NCI-H2081 treated with DMSO at 0.1 percent for 48 hours (cell line): ENCODE measurements around the gene EQTN.
"Not testable (repeated sequence)": the region's sequence is repeated elsewhere in the genome, so short reads cannot be mapped to it uniquely, and the experiment has no call there.

ENCODE experiments used
- DNase-seq: peaks from one replicate; lab custom pipeline; 2025; lab: John Stamatoyannopoulos, UW

EQTN gene

DNA sequence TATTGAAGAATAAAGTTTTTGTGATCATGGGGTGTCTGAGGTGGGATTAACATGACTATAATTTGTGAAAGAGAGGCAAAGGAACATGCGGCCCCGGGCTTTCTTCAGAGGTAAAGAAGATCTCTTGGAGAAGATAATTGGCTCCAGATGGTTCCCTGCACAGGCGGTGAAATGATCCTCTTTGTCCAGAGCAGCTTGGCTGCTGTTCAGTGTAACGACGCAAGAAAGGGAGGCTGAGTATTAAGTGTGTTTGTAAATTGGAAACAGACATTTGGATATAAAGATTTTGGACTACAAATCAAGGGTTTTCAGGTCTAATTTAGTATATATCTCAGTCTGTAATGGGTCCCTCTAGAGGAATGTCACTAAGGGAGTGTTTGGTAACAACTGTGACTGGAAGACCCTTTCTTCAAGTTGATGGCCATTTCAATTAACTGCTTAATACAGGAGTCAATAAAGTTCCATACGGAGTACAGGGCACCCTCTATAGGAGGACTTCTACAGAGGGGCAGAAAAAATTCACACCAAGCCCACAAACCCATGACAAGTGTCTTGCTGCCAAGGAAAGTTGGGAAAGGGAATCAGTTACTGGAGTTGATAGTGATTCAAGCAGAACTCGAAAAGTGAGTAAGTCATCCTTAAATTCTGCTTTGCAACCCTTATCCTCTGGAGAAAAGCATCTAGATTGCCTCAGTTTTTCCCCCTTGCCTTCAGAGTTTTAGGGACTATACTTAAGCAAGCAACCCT lies 4.1 kb downstream of the EQTN start:
- no peak for DNase-seq

DNA sequence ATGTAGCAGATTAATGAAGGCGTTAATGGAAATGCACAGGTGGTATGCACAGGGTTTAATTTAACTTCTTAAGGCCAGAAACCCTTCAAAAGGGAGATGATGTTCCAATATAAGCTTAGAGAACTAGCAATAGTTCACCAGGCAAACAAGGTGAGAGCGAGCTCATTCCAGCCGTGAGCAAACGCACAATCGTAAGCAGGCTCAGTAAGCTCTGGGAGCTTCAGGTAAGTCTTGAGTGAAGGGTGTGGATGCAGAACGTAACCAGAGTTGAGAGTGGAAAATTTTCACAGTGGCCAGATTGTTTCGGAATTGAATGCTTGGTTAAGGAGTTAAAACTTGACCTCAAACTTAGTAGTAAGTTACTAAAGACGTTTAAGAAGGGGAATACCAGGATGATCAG lies 5.7 kb downstream of the EQTN start:
- no peak for DNase-seq

DNA sequence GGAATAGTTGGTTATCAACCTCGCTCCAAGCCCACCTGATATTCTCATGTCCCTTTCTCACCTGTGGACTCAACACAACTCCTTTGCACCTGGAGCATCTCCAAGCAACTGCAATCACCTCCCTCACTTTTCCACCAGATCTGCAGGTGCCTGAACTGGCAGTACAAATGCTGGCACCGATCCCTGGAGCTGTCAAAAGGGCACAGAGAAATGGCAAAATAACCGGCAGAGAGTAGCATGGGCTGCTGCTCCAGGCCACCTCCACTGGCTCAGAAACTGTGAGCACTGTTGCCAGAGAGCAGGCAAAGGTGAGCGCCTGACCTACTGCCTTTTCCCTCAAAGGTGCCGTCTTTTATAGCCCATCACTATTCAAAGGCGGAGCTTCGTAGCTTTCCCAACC lies 14.7 kb downstream of the EQTN start:
- no peak for DNase-seq

DNA sequence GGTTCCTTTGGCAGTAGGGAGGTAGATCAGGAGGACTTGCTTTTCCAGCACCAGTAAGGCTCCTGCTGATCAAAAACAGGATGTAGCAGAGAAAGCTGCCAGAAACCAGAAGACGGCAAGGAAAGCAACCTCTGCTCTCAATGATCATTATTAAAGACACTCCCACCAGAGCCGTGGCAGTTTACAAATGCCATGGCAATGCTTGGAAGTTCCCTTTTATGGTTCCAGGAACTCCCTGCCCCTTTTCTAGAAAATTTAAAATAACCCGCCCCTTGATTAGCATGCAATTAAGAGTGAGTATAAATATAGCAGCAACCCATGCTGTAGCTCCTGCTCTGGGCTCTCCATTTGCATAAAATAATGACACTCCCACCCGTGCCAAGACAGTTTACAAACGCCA lies 16.1 kb downstream of the EQTN start:
- DNase-seq: no peak

DNA sequence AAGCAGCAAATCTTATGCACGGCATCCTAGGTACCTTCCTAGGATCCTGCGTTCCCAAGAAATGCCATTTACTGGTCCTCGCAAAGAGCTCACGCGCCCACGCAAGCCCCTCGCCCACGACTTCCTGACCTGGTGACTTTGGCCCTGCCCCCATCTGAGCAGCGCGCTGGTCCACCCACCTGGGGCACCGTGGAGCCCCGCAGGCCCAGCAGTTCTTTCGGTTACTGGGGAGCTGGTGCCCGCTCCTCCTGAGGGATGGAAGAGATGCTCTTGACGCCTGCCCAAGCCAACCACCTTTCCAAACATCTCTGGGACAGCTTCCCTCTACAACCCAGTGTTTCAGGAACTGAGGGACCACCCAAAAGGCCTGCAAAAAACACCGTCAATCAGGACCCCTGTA lies 16.7 kb downstream of the EQTN start:
- no peak for DNase-seq

DNA sequence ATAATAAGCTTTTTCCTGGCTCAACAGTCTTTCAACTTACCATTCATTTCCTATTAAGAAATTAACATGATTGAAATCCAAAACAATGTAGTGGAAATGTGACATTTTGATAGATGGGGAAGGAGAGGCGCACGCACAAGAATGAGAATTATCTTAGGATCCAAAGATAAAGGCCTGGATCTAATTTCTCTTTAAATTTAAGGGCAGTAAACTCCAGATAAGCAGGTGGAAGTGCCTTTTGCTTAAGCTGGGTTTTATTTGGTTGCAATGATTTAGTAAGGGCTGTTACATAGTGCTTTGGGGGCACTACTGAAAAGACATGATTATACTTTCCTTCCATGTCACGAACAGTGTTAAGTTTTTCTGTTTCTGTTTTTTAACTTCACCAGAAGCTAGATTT lies 17.3 kb downstream of the EQTN start:
- no peak for DNase-seq

DNA sequence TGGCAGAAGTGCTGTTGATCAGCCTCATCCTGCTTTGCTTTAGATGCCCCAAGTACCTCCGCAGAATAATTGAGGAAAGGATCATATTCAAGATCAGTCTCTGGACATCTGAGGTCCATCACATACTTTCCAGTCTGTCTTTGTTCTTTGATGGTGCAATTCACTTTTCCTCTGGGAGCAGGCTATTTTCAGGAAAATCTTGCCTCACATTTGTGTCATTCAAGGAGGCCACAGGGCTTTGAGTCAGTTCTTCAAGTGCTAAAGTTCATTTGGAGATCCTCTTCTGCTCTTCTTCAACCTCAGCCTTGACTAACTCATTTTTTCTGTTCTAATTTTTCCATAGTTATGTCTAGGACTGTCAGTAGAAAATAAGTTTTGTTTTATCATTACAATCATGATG lies 18.6 kb downstream of the EQTN start:
- DNase-seq: no peak

DNA sequence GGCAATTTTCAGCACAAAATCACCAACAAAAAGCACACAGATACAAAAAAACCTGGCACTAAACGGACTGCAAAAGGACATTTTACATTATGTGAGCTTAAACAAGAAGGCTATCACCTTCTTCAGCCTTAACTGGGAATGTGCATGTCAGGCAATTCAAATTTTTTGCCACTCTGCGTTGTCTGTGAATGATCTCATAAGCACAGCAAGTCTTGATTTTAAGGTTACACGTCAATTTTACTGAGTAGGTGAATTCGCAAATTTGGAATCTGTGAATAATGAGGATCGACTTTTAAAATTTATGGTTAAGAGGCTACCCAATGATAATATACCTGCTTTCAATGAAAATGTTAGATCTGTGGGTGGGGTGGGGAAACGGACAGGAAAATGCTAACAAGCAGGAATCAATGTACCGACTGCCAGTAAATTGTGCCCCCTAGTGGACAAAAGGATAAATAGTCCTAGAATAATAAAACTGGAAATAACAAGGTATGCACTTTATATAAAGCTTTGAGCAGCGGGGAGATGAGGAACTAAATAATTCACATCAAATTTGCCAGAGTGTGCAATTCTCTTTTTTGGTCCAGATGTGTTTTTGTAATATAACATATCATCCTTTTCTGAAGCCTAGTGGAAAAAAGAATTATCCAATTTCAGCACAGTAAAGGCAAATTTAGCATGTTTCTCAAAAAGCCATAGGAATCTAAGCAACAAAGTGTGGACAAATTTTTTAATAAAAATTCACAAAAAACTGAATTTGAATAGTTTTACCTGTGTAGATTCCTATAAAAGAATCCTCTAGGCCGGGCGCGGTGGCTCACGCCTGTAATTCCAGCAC lies 20.5 kb downstream of the EQTN start:
- DNase-seq: peak; percentile 68

DNA sequence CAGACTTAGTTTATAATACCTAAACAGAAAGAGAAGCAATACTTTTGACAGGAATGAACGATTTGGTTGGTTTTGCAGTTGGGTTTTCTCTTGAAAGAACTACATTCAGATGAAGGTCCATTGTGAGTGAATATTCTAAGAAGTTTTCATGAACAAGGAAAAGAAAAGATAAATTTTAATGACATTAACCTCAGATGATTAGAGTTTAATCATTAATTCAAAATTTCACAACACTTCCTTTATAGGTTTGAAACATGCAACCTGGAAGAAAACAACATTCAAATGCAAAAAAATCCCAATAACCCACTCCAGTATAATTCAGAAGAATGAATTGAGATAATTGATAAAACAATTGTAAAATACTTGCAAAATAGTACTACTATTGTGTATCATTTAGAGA lies 23.8 kb downstream of the EQTN start:
- no peak for DNase-seq

DNA sequence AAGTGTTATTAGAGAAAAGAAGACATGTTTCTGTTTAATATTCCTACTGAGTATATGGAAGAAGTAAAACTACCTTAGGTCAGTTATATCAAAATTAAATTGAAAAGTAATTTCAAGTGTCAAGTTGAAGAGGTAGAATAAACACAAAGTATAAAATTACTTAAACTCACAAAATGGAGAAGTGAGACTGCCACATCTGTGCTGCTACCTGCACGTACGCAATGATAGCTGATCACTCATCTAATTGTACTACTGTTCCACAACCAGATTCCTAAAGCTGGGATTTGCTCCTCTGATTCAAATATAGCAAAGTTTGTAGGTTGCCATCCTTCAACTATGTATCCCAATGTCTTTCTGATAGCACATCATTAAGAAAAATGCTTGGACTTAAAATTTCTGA lies 24.8 kb downstream of the EQTN start:
- DNase-seq: no peak

DNA sequence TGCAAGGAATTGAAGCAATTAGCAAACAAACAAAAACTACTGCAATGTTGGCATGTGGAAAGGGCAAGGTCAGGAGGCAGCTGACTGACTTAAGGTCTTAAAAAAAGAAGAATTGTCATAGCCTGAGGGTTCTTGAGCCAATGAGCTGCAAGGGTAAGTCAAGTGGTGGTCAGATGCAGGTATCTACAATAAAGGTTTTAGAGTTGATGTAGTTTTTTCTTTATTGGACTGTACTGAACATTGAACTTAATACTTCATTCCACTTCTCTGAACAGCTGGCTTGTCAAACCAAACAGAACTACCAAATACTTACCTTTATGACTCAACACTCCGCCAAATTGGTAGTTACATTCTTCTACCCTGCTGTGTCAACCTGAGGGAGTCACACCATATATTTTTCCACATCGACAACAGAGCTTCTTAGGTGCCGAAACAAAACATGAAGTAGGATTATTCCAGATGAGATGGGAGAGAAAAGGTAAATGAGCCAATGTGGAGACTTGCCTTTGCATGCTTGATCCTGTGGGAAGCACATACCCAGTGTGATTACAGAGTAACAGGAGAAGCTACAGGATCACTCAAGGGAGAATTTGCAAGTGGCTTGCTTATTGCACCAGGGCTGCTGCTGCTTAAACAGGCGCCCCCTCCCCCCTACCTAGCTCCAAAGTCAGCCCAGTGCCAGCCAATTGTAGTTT lies 35.3 kb downstream of the EQTN start:
- DNase-seq: no peak

DNA sequence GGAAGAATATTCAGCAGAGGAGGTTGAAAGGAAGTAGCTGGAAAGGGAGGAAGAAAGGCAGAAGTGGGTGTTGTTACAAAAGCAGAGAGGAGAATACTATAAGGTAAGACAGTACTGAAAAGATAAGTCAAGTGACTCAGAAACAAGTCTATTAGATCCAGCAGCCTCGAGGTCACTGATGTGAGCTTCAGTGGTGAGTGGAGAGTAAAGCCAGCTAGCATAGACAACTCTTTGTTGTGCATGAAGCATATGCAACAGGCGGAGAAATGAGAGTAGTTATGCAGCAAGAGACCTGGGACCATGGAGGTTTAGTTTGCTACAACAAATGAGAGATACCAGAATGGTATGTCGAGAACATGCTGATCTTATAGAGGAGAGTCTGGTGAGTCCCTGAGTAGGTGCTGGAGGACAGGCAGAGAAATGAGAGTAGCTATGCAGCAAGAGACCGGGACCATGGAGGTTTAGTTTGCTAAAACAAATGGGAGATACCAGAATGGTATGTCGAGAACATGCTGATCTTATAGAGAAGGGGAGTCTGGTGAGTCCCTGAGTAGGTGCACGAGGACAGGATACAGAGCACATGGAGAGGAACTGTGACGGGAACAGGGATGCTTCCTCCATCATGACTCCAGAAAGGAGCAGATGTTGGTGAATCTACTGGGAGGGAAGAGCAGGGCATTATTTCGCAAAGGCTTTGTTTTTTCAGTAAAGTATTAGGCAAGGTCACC lies 36.0 kb downstream of the EQTN start:
- DNase-seq: no peak

DNA sequence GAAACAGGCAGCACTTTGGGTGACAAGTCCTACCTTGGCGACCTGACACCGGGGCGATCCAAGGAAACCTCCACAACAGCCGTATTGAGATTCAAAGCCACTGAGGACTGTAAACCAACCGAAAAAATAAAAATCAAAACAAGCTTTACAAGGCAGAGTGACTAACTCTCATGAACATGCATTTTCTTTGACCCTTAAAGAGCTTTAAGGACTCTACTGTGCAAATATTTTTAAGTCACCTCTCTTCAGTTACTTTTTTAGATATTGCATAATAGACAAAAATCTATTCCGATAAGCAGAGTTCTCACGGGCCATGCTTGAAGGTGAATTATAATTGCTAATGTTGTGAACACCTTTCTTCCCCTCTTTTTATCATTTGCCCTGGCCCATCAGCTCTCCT lies 38.3 kb downstream of the EQTN start:
- no peak for DNase-seq

DNA sequence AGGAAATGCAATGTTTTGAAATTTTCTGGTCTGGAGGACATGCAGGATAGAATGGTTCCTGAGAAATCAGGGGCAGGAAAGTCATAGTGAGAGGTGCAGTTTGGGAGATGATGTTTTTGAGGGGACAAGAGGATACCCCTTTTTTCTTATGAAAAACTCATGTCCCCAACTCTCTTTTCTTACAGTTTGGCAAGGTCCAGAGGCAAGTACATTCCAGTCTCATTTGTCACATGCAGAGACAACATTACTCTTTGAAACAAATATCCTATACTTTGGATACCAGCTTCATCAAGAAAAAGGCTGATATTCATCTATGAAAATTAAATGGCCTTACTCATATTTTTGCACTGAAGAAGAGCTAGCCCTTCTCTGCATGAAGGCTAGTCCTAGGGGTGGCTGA lies 48.2 kb downstream of the EQTN start:
- DNase-seq: no peak

DNA sequence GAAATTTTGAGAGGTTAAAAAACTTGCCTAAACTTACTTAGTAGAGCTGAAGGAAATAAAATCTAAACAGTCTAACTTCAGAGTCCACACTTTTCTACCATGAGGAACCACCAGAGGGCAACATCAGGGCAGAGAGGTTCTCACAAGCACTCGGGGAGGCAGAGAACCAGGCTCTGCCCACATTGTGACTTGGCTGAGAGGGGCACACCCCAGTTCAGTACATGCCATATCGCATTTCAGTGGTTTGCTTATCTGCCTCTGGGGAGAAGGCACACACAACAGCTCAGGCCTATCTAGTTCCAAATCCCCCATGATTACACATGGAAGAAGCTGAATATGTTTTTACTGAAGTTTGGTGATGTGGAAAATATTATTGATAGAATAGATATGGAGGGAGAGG lies 49.2 kb downstream of the EQTN start:
- no peak for DNase-seq

DNA sequence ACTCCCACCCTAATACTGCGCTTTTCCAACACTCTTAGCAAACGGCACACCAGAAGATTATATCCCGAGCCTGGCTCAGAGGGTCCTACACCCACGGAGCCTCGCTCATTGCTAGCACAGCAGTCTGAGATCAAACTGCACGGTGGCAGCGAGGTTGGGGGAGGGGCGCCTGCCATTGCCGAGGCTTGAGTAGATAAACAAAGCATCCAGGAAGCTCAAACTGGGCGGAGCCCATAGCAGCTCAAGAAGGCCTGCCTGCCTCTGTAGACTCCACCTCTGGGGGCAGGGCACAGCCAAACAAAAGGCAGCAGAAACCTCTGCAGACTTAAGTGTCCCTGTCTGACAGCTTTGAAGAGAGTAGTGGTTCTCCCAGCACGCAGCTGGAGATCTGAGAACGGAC lies 57.3 kb downstream of the EQTN start:
- not testable (repeated sequence) for DNase-seq
